ENCODE data around the gene MIER2. TPM values are rescaled to one million over a fixed set of nuclear protein-coding genes. Genes with fewer than 3 reads are reported as not detected.
"Not testable (repeated sequence)": the region's sequence is repeated elsewhere in the genome, so short reads cannot be mapped to it uniquely, and the experiment has no call there.

The MIER2 gene
- total RNA-seq, 1 experiment from 2014 or later = 17.8 TPM

- no peak for DNase-seq (ENCODE audit: extremely low read depth, low read depth)
Measured at GRCh38 chr19:290372-291005, 54.1 kb downstream of the MIER2 start.

GRCh38 chr19:289651-290371, 54.8 kb downstream of the MIER2 start:
- peak; percentile 56 for DNase-seq (ENCODE audit: extremely low read depth, low read depth)

GRCh38 chr19:288911-289310, 55.7 kb downstream of the MIER2 start:
- no peak for DNase-seq (ENCODE audit: extremely low read depth, low read depth)

- no peak for DNase-seq (ENCODE audit: extremely low read depth, low read depth)
Measured at GRCh38 chr19:287381-287871, 57.2 kb downstream of the MIER2 start.

- no peak for DNase-seq (ENCODE audit: extremely low read depth, low read depth)
Measured at GRCh38 chr19:283395-283794, 61.2 kb downstream of the MIER2 start.

GRCh38 chr19:282501-282900, 62.1 kb downstream of the MIER2 start:
- DNase-seq (ENCODE audit: extremely low read depth, low read depth) = no peak

GRCh38 chr19:281992-282391, 62.6 kb downstream of the MIER2 start:
- DNase-seq (ENCODE audit: extremely low read depth, low read depth) = no peak

GRCh38 chr19:281156-281853, 63.3 kb downstream of the MIER2 start:
- no peak for DNase-seq (ENCODE audit: extremely low read depth, low read depth)

- no peak for DNase-seq (ENCODE audit: extremely low read depth, low read depth)
Measured at GRCh38 chr19:280541-281009, 64.0 kb downstream of the MIER2 start.

GRCh38 chr19:279656-280055, 64.9 kb downstream of the MIER2 start:
- no peak for DNase-seq (ENCODE audit: extremely low read depth, low read depth)

GRCh38 chr19:279231-279630, 65.4 kb downstream of the MIER2 start:
- DNase-seq (ENCODE audit: extremely low read depth, low read depth) = no peak

GRCh38 chr19:277581-278165, 66.9 kb downstream of the MIER2 start:
- DNase-seq (ENCODE audit: extremely low read depth, low read depth) = no peak

- DNase-seq (ENCODE audit: extremely low read depth, low read depth) = no peak
Measured at GRCh38 chr19:277131-277530, 67.5 kb downstream of the MIER2 start.

- no peak for DNase-seq (ENCODE audit: extremely low read depth, low read depth)
Measured at GRCh38 chr19:275958-276646, 68.5 kb downstream of the MIER2 start.

GRCh38 chr19:275000-275399, 69.6 kb downstream of the MIER2 start:
- DNase-seq (ENCODE audit: extremely low read depth, low read depth) = no peak

- DNase-seq (ENCODE audit: extremely low read depth, low read depth) = no peak
Measured at GRCh38 chr19:273393-273792, 71.2 kb downstream of the MIER2 start.

- no peak for DNase-seq (ENCODE audit: extremely low read depth, low read depth)
Measured at GRCh38 chr19:271856-272255, 72.7 kb downstream of the MIER2 start.

GRCh38 chr19:270766-271318, 73.8 kb downstream of the MIER2 start:
- not testable (repeated sequence) for DNase-seq (ENCODE audit: extremely low read depth, low read depth)

- DNase-seq (ENCODE audit: extremely low read depth, low read depth) = no peak
Measured at GRCh38 chr19:269241-269640, 75.4 kb downstream of the MIER2 start.

- DNase-seq (ENCODE audit: extremely low read depth, low read depth) = no peak
Measured at GRCh38 chr19:262125-262524, 82.5 kb downstream of the MIER2 start.
